Spleen (tissue), 13 donors: ENCODE data around the gene PIK3CB. TPM values are rescaled to one million over a fixed set of nuclear protein-coding genes. Genes with fewer than 3 reads are reported as not detected.

Experiments used
- DNase-seq: peaks from one replicate; pipeline ENCODE4 v3.0.0-alpha.2; 2020
- H3K27ac ChIP-seq, 8 donors: fragments of 200-600 bp; sonication (generic) in 7 of 8; 1 replicate in 4 of 8; 2 replicates in 4 of 8; pipeline versions ENCODE4 v1.5.0 to v1.8.0; 2016 to 2021; ENCODE audit warnings: inconsistent platforms in 4 of 8, mild to moderate bottlenecking in 4 of 8, moderate library complexity in 1 of 8
- H3K27me3 ChIP-seq, 7 donors: fragments of 200-600 bp; sonication (generic) in 6 of 7; replicated peaks in 1 of 7; 1 replicate in 4 of 7; 2 replicates in 3 of 7; pipeline versions ENCODE4 v1.5.0 to v1.8.0; 2016 to 2021; ENCODE audit warnings: inconsistent platforms in 3 of 7, mild to moderate bottlenecking in 1 of 7
- H3K36me3 ChIP-seq, 6 donors: fragments of 200-600 bp; sonication (generic) in 5 of 6; 1 replicate in 4 of 6; 2 replicates in 2 of 6; pipeline versions ENCODE4 v1.5.0 to v1.8.0; 2016 to 2021; ENCODE audit warnings: inconsistent platforms in 2 of 6
- H3K4me1 ChIP-seq, 6 donors: fragments of 200-600 bp; sonication (generic) in 5 of 6; 1 replicate in 3 of 6; 2 replicates in 3 of 6; pipeline versions ENCODE4 v1.5.0 to v1.8.0; 2016 to 2021; ENCODE audit warnings: inconsistent platforms in 3 of 6
- H3K4me3 ChIP-seq, 8 donors: fragments of 200-600 bp; sonication (generic) in 7 of 8; 1 replicate in 4 of 8; 2 replicates in 4 of 8; pipeline versions ENCODE4 v1.5.0 to v1.8.0; 2016 to 2021; ENCODE audit warnings: inconsistent platforms in 4 of 8, mild to moderate bottlenecking in 4 of 8, moderate library complexity in 2 of 8
- H3K9me3 ChIP-seq, 8 donors: fragments of 200-600 bp; sonication (generic) in 7 of 8; 1 replicate in 4 of 8; 2 replicates in 4 of 8; pipeline versions ENCODE4 v1.5.0 to v1.8.0; 2016 to 2021; ENCODE audit warnings: inconsistent platforms in 4 of 8
- POLR2A ChIP-seq, 3 donors: fragments of 450-650 bp; IDR thresholded peaks; one replicate each; pipeline ENCODE4 v1.5.1; 2017; ENCODE audit warnings: antibody characterized with exemption in 3 of 3, mild to moderate bottlenecking in 1 of 3
- POLR2AphosphoS5 ChIP-seq, 3 donors: sonication (generic); formaldehyde crosslinking; IDR thresholded peaks; one replicate each; pipeline ENCODE4 v1.5.1; 2017; ENCODE audit warnings: antibody characterized with exemption in 3 of 3
- WGBS, 5 donors: extraction: QIAGEN DNeasy Blood & Tissue Kit in 3 of 5; methylation state at CpG; one replicate each; pipeline versions ENCODE4 v1.1.5 to v1.1.7; 2013 to 2018; 5-methylcytosine and 5-hydroxymethylcytosine counted together
- intact Hi-C: fragments of 100-400 bp; cut with DNase I; formaldehyde crosslinking; loops from one replicate; pipeline ENCODE4 v1.15.0; 2023; ENCODE audit warnings: low total_unique reads
- long read RNA-seq, 2 donors: transcript quantifications; one replicate each; lab custom pipeline, GENCODE V29; 2026
- polyA plus RNA-seq, 3 donors: library from polyadenylated mRNA; stranded (reverse); fragments of 200-250 nt; gene quantifications; one replicate each; pipeline ENCODE4 v1.2.1, GENCODE V29; 2013
- total RNA-seq, 7 donors: library from RNA; depleted of rRNA in 3 of 7; stranded (reverse); fragments of >200 nt in 3 of 7; fragmentation: NEBNext Ultra II Directional in 4 of 7; extraction: Animal tissue kit (Norgen Biotek cat#: 25700) in 4 of 7; gene quantifications; one replicate each; pipeline versions ENCODE4 v1.1.0 to v1.2.1, GENCODE V29; 2016 to 2021
- TF ChIP-seq, protein P1 (sequence below), 11 experiments: fragments of 200-600 bp in 7 of 11; fragments of 450-650 bp in 4 of 11; sonication (generic) in 4 of 11; IDR thresholded peaks in 8 of 11; conservative IDR thresholded peaks in 3 of 11; 1 replicate in 7 of 11; 2 replicates in 4 of 11; pipeline versions ENCODE4 v1.4.0 to v1.8.0; 2016 to 2021; ENCODE audit warnings: antibody characterized with exemption in 11 of 11, inconsistent platforms in 4 of 11, mild to moderate bottlenecking in 1 of 11
- donor health status: healthy with polysubstance abuse.
- donor health status: DM: no; HTN: no; CAD: no; lungs with moderate emphysema.
- donor health status: DM: no; HTN: no; CAD: no.
- donor health status: Bipolar disorder and iron deficiency.
- donor health status: healthy.
- donor health status: DM: no; HTN: no; CAD: no.
- donor health status: DM: yes; HTN: yes; CAD: no.

The PIK3CB gene
- total RNA-seq (10 to 100 TPM; 25.8 to 43.8 (median 37.9) TPM), polyA plus RNA-seq (1 to 10 TPM; 4.6 to 9.1 (median 5.1) TPM)
- long read RNA-seq, donor 1: 0 reads
- long read RNA-seq, donor 2: 0 reads

DNA sequence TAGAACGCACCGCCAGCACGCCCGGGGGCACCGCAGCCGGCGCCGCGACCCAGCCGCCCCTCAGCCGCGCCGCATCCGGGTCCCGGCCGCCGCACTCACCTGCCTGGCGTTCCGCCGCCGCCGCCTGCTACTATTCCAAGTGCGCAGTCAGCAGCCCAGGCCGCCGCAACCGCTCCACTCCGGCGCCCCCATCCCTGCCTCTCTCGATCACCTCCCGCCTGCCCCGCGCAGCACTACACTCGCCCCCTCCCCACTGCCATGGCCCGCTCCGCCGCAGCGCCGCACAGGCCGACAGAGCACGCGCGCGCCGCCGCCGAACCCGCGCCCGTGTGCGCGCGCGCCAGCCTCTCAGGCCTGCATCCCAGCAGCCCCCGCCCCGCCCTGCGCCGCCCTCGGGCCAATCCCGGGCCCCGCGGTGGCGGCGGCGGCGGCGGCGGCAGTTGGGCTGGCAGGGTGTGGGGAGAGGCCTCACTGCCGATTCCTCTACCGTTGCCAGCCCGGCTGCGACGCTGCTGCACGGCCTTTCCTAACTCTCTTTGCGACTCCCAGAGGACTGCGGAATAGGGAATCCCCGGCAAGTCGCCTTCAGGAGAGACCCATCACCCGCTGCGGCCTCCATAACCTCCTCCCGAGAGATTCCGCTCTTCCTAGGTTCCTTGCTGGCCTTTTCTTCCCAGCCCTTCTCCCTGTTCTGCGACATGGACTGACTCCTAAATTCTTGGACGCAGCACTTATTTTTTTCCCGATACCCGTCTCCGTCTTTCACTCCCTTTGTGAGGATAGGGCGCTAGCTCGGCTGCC lies at the start of gene PIK3CB:
PIK3CB (minus strand) TSS at position 333 of the 801 bp plus-strand sequence. CDS start 75,585 bp downstream, outside the sequence.
- H3K36me3 ChIP-seq: no peaks in the 10 kb centered on the region
- DNase-seq: peak; percentile 98
- no peaks in the 10 kb centered on the region for H3K9me3 ChIP-seq
- intact Hi-C loops: no loop called here
- TF ChIP-seq POLR2A (IDR thresholded peaks at IDR 0.05) (peak; percentile 34 to 62 (median 60)), POLR2AphosphoS5 (IDR thresholded peaks at IDR 0.05) (peak; percentile 87 to 89 (median 88))
- TF ChIP-seq, protein P1, sequence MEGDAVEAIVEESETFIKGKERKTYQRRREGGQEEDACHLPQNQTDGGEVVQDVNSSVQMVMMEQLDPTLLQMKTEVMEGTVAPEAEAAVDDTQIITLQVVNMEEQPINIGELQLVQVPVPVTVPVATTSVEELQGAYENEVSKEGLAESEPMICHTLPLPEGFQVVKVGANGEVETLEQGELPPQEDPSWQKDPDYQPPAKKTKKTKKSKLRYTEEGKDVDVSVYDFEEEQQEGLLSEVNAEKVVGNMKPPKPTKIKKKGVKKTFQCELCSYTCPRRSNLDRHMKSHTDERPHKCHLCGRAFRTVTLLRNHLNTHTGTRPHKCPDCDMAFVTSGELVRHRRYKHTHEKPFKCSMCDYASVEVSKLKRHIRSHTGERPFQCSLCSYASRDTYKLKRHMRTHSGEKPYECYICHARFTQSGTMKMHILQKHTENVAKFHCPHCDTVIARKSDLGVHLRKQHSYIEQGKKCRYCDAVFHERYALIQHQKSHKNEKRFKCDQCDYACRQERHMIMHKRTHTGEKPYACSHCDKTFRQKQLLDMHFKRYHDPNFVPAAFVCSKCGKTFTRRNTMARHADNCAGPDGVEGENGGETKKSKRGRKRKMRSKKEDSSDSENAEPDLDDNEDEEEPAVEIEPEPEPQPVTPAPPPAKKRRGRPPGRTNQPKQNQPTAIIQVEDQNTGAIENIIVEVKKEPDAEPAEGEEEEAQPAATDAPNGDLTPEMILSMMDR (IDR thresholded peaks at IDR 0.05 in 8 of 11, conservative IDR thresholded peaks at IDR 0.05 in 3 of 11): peak in 2 of 11 experiments; percentile 4 to 12
- peak within 1 kb of the TSS; percentile 62 to 95 (median 92) for H3K4me3 ChIP-seq
- no peaks in the 10 kb centered on the region for H3K27me3 ChIP-seq
- H3K4me1 ChIP-seq: peaks cover 7 to 44% (median 27%) of the 10 kb centered on the region in 6 donors
- peak within 1 kb of the TSS; percentile 81 to 97 (median 91) for H3K27ac ChIP-seq
- WGBS, 5 donors: 1 to 2% (median 1%) methylated on average over 58 to 88 of the region's 88 CpGs

DNA sequence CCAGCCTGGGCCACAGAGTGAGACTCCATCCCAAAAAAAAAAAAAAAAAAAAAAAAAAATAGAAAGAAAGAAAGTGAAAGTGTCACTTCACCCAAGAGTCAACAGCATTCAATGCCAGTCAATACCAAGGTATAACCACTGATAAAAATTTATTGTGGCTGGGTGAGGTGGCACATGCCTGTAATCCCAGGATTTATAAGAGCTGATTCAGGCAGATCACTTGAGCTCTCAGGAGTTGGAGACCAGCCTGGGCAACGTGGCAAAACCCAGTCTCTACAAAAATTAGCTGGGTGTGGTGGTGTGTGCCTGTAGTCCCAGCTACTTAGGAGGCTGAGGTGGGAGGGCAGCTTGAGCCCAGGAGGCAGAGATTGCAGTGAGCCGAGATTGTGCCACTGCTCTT lies 46.5 kb upstream of the PIK3CB start:
- TF ChIP-seq POLR2A (IDR thresholded peaks at IDR 0.05) (no peak), POLR2AphosphoS5 (IDR thresholded peaks at IDR 0.05) (no peak)
- TF ChIP-seq, protein P1 (IDR thresholded peaks at IDR 0.05 in 8 of 11, conservative IDR thresholded peaks at IDR 0.05 in 3 of 11): no peak
- Histone ChIP-seq H3K4me3 (no peak overlapping the region), H3K36me3 (no peaks in the 10 kb centered on the region), H3K4me1 (peaks cover 0 to 2% (median under 1%) of the 10 kb centered on the region in 6 donors), H3K27ac (no peak overlapping the region), H3K27me3 (no peaks in the 10 kb centered on the region), H3K9me3 (peaks cover 0 to 5% (median 1%) of the 10 kb centered on the region in 8 donors)
- intact Hi-C loops: no loop called here
- 68 to 83% (median 71%) methylated on average over 2 of the region's 2 CpGs for WGBS, 5 donors
- peak; percentile 4 for DNase-seq

DNA sequence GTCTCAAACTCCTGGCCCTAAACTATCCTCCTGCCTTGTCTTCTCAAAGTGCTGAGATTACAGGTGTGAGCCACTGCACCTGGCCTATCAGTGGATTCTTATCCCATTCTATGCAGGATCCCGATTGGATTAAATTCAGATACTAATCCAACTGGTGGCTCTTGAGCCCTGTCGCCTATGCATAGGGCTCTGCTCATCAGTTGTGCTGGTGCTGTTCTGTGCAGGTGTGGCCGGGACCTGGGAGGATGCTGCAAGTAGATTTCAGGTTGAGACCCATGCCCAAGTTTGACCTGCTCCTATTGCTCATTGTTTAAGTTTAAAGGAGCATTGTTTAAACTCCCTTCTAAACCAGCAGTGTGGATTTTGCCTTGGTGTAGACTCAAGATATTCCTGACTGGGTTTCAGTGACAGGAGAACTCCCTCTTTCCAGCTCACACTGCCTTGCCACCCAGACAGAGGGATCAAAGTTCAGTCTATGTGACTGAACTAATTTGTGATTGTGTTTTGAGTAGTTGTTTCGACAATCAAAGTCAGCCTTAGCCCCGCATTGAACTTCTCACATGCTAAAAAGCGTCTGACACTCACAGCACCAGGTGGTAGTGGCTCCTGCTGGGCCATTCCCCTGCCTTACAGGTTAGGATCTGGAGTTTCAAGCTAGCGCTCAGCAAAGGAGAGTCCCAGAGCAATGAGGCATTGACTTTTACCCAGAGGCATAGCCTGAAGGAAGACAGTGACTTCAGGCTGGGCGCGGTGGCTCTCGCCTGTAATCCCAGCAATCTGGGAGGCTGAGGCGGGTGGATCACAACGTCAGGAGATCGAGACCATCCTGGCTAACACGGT lies 45.0 kb upstream of the PIK3CB start:
- Histone ChIP-seq H3K27ac (no peak overlapping the region), H3K9me3 (peaks cover 0 to 10% (median 3%) of the 10 kb centered on the region in 8 donors), H3K36me3 (no peaks in the 10 kb centered on the region), H3K4me1 (peaks cover 0 to 13% (median 3%) of the 10 kb centered on the region in 6 donors), H3K27me3 (no peaks in the 10 kb centered on the region), H3K4me3 (no peak overlapping the region)
- TF ChIP-seq POLR2A (IDR thresholded peaks at IDR 0.05): no peak
- TF ChIP-seq, protein P1 (IDR thresholded peaks at IDR 0.05 in 8 of 11, conservative IDR thresholded peaks at IDR 0.05 in 3 of 11): no peak
- no peak for TF ChIP-seq POLR2AphosphoS5 (IDR thresholded peaks at IDR 0.05)
- WGBS, 5 donors: 77 to 85% (median 84%) methylated on average over 13 to 14 of the region's 14 CpGs
- intact Hi-C loops: no loop called here
- peak; percentile 15 for DNase-seq
